ENCODE results near the gene EPS8L3.
"Not testable (repeated sequence)": the region's sequence is repeated elsewhere in the genome, so short reads cannot be mapped to it uniquely, and the experiment has no call there.

Gene EPS8L3

GRCh38 chr1:109732390-109732881 lies 31.3 kb downstream of the EPS8L3 start:
- no peak for DNase-seq

- no peak for DNase-seq
These were observed 33.1 kb downstream of the EPS8L3 start for GRCh38 chr1:109730666-109731065.

- DNase-seq: no peak
These were observed 34.9 kb downstream of the EPS8L3 start for GRCh38 chr1:109728870-109729269.

GRCh38 chr1:109726728-109727373 lies 36.9 kb downstream of the EPS8L3 start:
- DNase-seq: no peak

- no peak for DNase-seq
These were observed 37.7 kb downstream of the EPS8L3 start for GRCh38 chr1:109726007-109726406.

- no peak for DNase-seq
These were observed 38.2 kb downstream of the EPS8L3 start for GRCh38 chr1:109725510-109725909.

- no peak for DNase-seq
These were observed 38.8 kb downstream of the EPS8L3 start for GRCh38 chr1:109724933-109725332.

GRCh38 chr1:109722908-109723691 lies 40.6 kb downstream of the EPS8L3 start:
- no peak for DNase-seq

- no peak for DNase-seq
These were observed 41.8 kb downstream of the EPS8L3 start for GRCh38 chr1:109721971-109722370.

GRCh38 chr1:109721042-109721441 lies 42.7 kb downstream of the EPS8L3 start:
- no peak for DNase-seq

GRCh38 chr1:109719337-109719837 lies 44.3 kb downstream of the EPS8L3 start:
- DNase-seq: no peak

GRCh38 chr1:109718495-109718894 lies 45.2 kb downstream of the EPS8L3 start:
- DNase-seq: no peak

GRCh38 chr1:109717729-109718128 lies 46.0 kb downstream of the EPS8L3 start:
- DNase-seq: no peak

- DNase-seq: no peak
These were observed 47.1 kb downstream of the EPS8L3 start for GRCh38 chr1:109716570-109717090.

GRCh38 chr1:109716121-109716520 lies 47.6 kb downstream of the EPS8L3 start:
- DNase-seq: no peak

GRCh38 chr1:109714661-109715372 lies 48.9 kb downstream of the EPS8L3 start:
- DNase-seq: no peak

- DNase-seq: no peak
These were observed 50.1 kb downstream of the EPS8L3 start for GRCh38 chr1:109713636-109714035.

- no peak for DNase-seq
These were observed 51.3 kb downstream of the EPS8L3 start for GRCh38 chr1:109712321-109712864.

- not testable (repeated sequence) for DNase-seq
These were observed 52.0 kb downstream of the EPS8L3 start, which contains the start of gene GSTM5 for GRCh38 chr1:109711593-109712320. Gene GSTM5 (plus strand): TSS chr1:109712251. CDS start chr1:109712313, 62 bp downstream.

- DNase-seq: not testable (repeated sequence)
These were observed 53.9 kb downstream of the EPS8L3 start for GRCh38 chr1:109709822-109710221.

- DNase-seq: not testable (repeated sequence)
These were observed 54.8 kb downstream of the EPS8L3 start for GRCh38 chr1:109708949-109709348.

GRCh38 chr1:109705411-109705810 lies 58.3 kb downstream of the EPS8L3 start:
- no peak for DNase-seq
